ENCODE data around the gene IL17RE.
"Not testable (repeated sequence)": the region's sequence is repeated elsewhere in the genome, so short reads cannot be mapped to it uniquely, and the experiment has no call there.

Gene IL17RE

DNA sequence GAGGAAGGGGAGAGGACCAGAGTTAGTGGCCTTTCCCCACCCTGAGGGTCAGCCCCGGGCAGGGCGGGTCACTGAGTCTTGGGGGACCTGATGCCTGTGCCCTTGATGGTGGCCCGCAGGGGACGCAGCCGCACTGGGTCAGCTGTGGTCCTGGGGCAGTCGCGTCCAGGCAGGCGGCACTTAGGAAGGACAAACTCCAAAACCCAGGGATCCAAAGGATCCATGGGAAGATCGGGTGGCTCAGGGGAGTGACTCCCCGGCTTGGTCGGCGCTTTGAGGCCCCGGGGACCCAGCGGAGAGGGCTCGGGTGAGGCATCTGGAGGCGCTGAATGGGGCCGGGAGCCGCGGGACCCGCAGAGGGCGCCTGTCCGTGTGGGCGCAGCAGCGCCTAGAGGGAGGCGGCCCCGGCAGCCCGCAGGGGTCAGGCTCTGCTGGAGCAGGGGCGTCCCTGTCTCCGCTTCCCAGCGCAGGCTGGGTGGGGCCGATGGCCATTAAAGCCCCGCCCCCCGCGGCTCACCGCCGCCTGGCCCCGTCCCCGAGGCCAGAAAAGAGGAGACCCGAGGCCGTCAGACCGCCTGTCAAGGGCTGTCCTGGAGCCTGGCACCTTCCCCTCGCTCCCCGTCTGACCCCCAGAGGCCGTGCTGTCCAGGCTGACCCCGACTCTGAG, 40.1 kb upstream of the IL17RE start:
- no peak for TF ChIP-seq SPI1 (IDR thresholded peaks at IDR 0.05; ENCODE audit: borderline replicate concordance, low read depth)
- DNase-seq (ENCODE audit: low read depth in 1 of 2, low spot score in 1 of 2): no peak
- Histone ChIP-seq H3K27ac (replicated peaks) (no peak overlapping the region), H3K27me3 (ENCODE audit: insufficient read depth, poor library complexity, severe bottlenecking) (no peaks in the 10 kb centered on the region), H3K4me3 (replicated peaks; ENCODE audit: insufficient read depth, low read length) (no peak overlapping the region)

DNA sequence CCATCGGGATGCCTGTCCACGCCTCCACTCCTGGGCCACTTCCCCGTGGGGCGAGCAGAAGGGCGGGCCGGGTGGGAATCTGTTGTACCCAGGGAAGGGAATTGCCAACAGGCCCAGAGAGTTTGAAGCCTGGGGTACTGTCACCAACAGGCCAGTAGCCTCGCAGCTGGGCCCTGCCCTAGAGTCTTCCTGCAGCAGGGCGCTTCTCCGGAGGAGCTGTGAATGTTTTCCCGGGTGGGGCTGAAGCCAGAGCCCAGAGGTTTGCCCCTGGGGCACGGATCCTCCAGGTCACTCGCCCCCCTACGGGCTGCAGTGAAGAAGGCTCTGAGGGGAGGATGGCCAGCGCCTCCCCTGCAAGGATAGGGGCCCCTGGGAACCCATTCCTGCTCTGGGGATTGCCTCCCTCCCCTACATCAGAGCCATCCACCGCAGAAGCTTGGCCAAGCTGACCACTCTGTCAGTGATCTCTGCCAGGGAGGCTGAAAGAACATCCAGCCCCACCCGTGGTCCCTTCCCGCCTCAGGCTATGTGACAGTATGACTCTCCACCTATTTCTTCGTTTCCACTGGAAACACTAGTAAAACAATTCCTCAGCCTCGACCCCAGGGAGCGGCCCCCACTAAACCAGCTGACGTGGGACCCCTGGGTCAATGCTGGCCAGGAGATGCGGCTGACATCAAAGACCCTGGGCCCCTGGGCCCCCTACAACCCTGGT, 39.4 kb upstream of the IL17RE start:
- DNase-seq (ENCODE audit: low read depth in 1 of 2, low spot score in 1 of 2): no peak
- Histone ChIP-seq H3K4me3 (replicated peaks; ENCODE audit: insufficient read depth, low read length) (no peak overlapping the region), H3K27ac (replicated peaks) (no peak overlapping the region), H3K27me3 (ENCODE audit: insufficient read depth, poor library complexity, severe bottlenecking) (no peaks in the 10 kb centered on the region)
- TF ChIP-seq, protein P1, sequence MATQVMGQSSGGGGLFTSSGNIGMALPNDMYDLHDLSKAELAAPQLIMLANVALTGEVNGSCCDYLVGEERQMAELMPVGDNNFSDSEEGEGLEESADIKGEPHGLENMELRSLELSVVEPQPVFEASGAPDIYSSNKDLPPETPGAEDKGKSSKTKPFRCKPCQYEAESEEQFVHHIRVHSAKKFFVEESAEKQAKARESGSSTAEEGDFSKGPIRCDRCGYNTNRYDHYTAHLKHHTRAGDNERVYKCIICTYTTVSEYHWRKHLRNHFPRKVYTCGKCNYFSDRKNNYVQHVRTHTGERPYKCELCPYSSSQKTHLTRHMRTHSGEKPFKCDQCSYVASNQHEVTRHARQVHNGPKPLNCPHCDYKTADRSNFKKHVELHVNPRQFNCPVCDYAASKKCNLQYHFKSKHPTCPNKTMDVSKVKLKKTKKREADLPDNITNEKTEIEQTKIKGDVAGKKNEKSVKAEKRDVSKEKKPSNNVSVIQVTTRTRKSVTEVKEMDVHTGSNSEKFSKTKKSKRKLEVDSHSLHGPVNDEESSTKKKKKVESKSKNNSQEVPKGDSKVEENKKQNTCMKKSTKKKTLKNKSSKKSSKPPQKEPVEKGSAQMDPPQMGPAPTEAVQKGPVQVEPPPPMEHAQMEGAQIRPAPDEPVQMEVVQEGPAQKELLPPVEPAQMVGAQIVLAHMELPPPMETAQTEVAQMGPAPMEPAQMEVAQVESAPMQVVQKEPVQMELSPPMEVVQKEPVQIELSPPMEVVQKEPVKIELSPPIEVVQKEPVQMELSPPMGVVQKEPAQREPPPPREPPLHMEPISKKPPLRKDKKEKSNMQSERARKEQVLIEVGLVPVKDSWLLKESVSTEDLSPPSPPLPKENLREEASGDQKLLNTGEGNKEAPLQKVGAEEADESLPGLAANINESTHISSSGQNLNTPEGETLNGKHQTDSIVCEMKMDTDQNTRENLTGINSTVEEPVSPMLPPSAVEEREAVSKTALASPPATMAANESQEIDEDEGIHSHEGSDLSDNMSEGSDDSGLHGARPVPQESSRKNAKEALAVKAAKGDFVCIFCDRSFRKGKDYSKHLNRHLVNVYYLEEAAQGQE (IDR thresholded peaks at IDR 0.05; ENCODE audit: insufficient replicate concordance, low read depth): no peak
- TF ChIP-seq SPI1 (IDR thresholded peaks at IDR 0.05; ENCODE audit: borderline replicate concordance, low read depth) (no peak), GABPA (IDR thresholded peaks at IDR 0.05; ENCODE audit: low read depth) (no peak), POLR2AphosphoS5 (IDR thresholded peaks at IDR 0.05; ENCODE audit: low read depth) (no peak)
- TF ChIP-seq, protein P2, sequence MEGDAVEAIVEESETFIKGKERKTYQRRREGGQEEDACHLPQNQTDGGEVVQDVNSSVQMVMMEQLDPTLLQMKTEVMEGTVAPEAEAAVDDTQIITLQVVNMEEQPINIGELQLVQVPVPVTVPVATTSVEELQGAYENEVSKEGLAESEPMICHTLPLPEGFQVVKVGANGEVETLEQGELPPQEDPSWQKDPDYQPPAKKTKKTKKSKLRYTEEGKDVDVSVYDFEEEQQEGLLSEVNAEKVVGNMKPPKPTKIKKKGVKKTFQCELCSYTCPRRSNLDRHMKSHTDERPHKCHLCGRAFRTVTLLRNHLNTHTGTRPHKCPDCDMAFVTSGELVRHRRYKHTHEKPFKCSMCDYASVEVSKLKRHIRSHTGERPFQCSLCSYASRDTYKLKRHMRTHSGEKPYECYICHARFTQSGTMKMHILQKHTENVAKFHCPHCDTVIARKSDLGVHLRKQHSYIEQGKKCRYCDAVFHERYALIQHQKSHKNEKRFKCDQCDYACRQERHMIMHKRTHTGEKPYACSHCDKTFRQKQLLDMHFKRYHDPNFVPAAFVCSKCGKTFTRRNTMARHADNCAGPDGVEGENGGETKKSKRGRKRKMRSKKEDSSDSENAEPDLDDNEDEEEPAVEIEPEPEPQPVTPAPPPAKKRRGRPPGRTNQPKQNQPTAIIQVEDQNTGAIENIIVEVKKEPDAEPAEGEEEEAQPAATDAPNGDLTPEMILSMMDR (IDR thresholded peaks at IDR 0.05; ENCODE audit: insufficient read depth, low read length): no peak

DNA sequence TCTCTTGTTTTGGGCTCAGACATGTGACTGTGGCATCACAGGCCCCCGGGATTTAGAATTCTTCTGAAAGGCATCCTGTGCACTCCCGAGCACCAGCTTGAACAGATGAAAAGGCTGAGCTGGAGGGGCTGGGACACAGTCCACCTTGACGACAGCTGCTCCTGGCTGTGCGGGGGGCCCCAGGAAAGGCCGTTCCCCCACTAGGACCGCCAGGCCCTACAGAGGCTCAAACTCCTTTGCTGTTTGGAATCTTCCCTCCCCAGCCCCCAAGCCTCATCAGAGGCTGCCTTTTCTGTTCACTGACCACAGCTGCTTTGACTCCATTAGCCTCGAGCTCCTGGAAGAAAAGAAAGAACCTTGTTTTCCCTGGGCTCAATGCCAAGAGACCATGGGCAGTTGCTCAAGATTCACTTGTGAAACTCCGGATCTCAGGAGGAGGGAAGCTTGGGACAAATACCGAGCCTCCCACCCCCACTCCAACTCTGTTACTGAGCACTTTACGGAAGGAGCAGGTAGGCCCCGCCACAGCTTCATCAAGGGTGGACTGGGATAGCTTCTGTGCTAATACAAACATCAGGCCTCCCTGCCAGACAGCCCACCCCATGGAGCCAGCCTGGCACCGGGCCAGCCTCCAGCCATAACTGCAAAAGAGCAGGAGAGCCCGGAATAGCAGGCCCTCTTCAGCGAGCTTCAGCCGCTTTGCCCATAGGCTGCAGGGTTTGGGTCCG, 38.3 kb upstream of the IL17RE start:
- Histone ChIP-seq H3K27ac (replicated peaks) (peak overlapping the region; percentile 26), H3K27me3 (ENCODE audit: insufficient read depth, poor library complexity, severe bottlenecking) (no peaks in the 10 kb centered on the region), H3K4me3 (replicated peaks; ENCODE audit: insufficient read depth, low read length) (no peak overlapping the region)
- peak; percentile 76 to 81 for DNase-seq (ENCODE audit: low read depth in 1 of 2, low spot score in 1 of 2)
- TF ChIP-seq GABPA (IDR thresholded peaks at IDR 0.05; ENCODE audit: low read depth): no peak
- peak; percentile 59; the same call in 1 of the 2 replicates for TF ChIP-seq POLR2AphosphoS5 (IDR thresholded peaks at IDR 0.05; ENCODE audit: low read depth)
- TF ChIP-seq, protein P2 (IDR thresholded peaks at IDR 0.05; ENCODE audit: insufficient read depth, low read length): no peak

DNA sequence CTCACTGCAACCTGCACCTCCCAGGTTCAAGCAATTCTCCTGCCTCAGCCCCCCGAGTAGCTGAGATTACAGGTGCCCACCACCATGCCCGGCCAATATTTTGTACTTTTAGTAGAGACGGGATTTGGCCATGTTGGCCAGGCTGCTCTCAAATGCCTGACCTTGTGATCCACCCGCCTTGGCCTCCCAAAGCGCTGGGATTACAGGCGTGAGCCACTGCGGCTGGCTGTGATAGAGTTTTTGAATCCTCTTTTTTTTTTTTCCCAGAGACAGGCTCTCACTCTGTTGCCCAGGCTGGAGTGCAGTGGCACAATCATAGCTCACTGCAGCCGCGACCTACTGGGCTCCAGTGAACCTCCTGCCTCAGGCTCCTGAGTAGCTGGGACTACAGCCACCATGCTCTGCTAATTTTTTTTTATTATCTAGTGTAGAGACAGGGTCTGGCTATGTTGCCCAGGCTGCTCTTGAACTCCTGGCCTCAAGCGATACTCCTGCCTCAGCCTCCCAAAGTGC, 37.5 kb upstream of the IL17RE start:
- not testable (repeated sequence) for H3K27ac ChIP-seq (replicated peaks); H3K4me3 ChIP-seq (replicated peaks; ENCODE audit: insufficient read depth, low read length); H3K27me3 ChIP-seq (ENCODE audit: insufficient read depth, poor library complexity, severe bottlenecking); DNase-seq (ENCODE audit: low read depth in 1 of 2, low spot score in 1 of 2)

DNA sequence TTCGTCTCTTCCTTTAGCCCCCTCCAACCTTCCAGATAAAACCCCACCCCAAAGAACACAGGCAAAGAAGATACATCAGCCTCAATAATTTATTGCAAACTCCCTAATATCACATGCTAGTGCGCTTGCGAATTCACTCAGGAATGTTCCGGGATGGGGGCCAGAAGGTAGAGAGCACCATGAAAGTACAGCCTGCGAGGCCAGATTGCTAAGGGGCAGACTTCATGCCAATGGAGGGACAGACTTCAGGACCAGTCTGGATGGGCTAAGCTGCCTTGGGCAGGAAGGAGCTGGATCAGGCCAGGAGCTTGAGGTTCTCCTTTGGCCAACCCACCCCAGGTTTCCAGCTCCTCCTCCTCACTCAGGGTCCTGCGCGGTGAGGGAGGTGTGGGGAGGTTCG, 36.0 kb upstream of the IL17RE start:
- Histone ChIP-seq H3K27me3 (ENCODE audit: insufficient read depth, poor library complexity, severe bottlenecking) (no peaks in the 10 kb centered on the region), H3K27ac (replicated peaks) (no peak overlapping the region), H3K4me3 (replicated peaks; ENCODE audit: insufficient read depth, low read length) (no peak overlapping the region)
- no peak for TF ChIP-seq POLR2AphosphoS5 (IDR thresholded peaks at IDR 0.05; ENCODE audit: low read depth)
- TF ChIP-seq, protein P2 (IDR thresholded peaks at IDR 0.05; ENCODE audit: insufficient read depth, low read length): no peak
- no peak for DNase-seq (ENCODE audit: low read depth in 1 of 2, low spot score in 1 of 2)

All from HL-60 (cell line).